DMS79 (cell line): ENCODE measurements around the gene CDH12.

ENCODE experiments used
- DNase-seq: peaks from one replicate; lab custom pipeline; 2025; lab: John Stamatoyannopoulos, UW

The CDH12 gene

DNA sequence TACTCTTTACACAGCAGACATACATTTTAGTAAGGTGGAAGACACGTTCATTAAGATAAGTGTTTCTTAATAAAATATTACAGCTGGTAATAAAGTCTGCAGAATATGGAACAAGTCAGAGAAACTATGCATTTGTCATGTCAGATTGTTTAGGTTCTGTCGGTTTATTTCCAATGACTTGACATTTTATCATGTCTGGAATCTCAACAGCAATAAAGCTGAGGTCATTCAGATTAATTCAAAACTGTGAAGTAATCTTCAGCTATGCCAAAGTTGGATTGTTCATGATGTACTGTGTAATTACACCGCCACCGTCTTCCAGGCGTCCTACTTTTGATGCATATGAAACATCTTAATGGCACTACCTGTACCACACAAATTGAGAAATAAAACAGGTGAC lies 1032.6 kb downstream of the CDH12 start:
- no peak for DNase-seq

GRCh38 chr5:21818370-21818720 lies 1034.8 kb downstream of the CDH12 start:
- DNase-seq = no peak

- DNase-seq = no peak
Observed at GRCh38 chr5:21817668-21818369, 1035.3 kb downstream of the CDH12 start.

GRCh38 chr5:21810737-21811316 lies 1042.3 kb downstream of the CDH12 start:
- no peak for DNase-seq

DNA sequence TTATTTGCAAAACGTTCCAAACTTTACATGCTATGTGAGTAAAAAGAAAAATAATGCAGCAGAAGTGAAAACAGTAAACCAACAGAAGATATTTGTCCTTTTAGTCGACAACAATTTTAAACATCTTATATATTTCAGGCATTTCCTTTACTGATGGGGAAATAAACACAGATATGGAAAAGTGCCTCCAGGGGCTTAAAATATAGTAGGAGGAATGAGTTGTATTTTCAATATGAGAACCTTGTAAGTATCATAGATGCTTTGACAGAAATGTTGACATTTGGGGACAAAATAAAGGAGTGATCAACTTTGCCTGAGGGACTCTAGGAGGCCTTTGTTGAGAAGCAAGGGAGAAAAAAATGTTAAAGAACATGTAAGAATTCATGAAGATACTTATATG lies 1043.5 kb downstream of the CDH12 start:
- no peak for DNase-seq

DNA sequence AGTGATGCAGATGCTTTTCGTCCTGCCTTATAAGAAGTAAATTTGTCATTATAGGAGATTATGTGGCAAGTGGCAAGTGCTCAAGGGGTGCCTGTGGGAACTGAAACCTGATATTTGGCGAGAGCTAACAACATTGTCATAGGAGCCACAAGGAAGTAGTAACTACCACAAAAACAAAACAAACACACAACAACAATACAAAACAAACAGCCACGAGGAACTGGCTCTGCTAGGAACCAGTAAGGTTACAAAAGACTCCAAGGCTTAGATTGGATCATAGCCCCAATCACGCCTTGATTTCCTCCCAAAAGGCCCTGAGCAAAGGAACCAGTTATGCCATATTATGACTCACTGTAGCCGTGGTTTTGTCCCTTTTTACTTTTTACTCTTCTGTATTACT lies 1045.2 kb downstream of the CDH12 start:
- DNase-seq = no peak

GRCh38 chr5:21806943-21807342 lies 1046.2 kb downstream of the CDH12 start:
- DNase-seq = no peak

DNA sequence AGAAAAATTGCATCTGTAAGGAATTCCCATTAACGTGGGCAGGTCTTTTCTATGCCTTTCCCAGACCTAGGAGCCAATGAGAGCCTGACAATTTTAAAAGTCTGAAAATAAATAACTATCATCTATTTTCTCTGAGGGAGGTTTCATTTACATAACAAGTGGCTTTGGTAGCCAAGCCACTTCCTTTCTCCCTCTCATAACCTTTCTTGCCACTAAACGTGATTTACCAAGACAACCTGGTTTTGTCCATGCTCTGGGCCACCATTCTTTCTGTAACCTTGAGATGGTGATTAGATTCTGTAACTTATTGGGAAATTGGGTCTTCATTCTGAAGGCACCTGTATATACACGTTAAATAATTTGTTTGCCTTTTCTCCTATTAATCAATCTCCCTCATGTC lies 1046.9 kb downstream of the CDH12 start:
- DNase-seq = no peak

GRCh38 chr5:21802869-21803490 lies 1050.2 kb downstream of the CDH12 start:
- no peak for DNase-seq

DNA sequence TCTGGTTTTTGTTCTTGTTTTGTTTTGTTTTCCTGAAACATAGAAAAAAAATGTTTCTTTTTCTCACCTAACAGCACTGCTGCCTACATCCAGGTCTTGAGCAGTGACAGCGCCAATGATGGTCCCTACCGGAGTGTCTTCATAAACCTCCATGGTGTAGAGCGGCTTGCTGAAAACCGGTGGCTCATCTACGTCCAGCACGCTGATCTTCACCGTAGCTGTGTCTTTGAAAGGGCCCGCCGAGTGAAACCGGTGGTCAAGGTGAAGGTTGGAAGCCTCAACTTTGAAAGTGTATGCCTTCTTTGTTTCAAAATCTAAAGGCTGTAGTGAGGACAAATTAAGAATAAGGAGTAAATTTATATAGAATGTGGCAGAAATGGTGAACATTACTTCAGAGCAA lies 1051.0 kb downstream of the CDH12 start:
- DNase-seq = no peak

GRCh38 chr5:21792748-21793147 lies 1060.4 kb downstream of the CDH12 start:
- DNase-seq = no peak

DNA sequence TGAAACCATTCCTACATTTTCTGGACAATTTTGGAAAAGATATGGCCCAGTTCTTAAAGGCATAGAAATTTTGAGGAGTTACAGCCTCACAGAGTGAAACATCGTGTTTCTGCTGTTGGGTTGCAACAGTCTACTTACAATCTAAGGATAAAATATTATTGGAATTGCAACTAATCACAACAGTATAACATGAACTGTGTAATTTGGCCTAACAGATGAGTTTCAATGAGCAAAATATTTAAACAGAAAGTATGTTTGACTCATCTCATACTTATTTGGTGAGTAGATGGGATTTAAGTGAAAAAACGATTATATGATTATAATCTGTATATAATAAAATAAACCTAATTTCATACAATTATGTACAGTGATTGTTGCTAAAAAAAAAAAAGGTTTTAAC lies 1061.8 kb downstream of the CDH12 start:
- no peak for DNase-seq

- DNase-seq = no peak
Observed at GRCh38 chr5:21784487-21784886, 1068.7 kb downstream of the CDH12 start.

- DNase-seq = no peak
Observed at GRCh38 chr5:21783074-21783679, 1070.0 kb downstream of the CDH12 start.

DNA sequence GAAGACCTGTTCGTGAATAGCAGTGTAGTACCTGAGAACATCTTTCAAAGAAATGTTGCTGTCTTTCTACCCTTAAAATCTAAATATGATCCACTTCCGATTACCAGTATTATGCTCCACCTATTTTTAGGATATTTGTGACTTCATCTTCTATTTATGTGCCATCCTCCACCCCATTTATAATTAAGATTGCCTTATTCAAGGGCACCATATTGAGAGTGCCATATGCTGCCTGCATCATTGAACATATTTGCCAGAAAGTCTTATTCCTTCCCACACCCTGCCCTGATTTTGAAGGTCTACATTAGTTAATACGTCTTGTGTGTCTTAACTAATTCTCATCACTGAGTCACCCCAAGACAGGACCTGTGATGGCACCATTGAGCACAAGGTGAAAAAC lies 1076.7 kb downstream of the CDH12 start:
- DNase-seq = no peak

GRCh38 chr5:21774801-21775200 lies 1078.3 kb downstream of the CDH12 start:
- DNase-seq = no peak

GRCh38 chr5:21774281-21774680 lies 1078.9 kb downstream of the CDH12 start:
- DNase-seq = no peak

- no peak for DNase-seq
Observed at GRCh38 chr5:21773456-21773855, 1079.7 kb downstream of the CDH12 start.

GRCh38 chr5:21765406-21765805 lies 1087.7 kb downstream of the CDH12 start:
- DNase-seq = no peak

DNA sequence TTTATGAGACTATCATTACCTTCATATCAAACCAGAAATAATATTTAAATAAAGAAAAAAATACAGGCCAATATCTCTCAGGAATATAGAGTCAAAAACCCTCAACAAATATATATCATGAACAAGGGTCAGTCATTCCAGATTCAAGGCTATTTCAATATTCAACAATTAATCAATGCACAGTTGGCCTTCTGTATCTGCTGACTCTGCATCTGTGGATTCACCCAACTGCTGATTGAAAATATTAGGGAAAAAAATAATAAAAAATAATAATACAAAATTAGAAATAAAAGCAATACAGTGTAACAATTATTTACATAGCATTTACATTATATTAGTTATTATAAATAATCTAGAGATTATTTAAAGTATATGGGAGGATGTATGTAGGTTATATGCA lies 1114.0 kb downstream of the CDH12 start:
- DNase-seq = no peak

DNA sequence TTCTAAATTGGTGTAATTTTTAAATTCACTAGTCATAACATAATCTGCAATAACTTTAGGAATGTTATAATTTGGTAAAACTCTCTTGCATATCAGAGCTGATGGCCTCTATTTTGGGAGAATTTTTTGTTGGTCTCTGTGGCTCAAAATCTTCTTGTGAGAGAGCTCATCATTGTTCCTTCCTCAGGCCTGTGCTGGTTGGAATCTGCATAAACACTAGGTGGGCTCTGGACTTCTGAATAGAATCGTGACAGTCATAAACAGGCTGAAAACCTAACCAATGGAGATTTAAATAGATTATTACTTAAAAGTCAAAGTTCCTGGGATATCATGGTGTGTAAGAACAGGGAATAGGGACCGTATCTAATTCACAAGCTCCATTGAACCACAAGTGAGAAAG lies 1129.6 kb downstream of the CDH12 start:
- no peak for DNase-seq

DNA sequence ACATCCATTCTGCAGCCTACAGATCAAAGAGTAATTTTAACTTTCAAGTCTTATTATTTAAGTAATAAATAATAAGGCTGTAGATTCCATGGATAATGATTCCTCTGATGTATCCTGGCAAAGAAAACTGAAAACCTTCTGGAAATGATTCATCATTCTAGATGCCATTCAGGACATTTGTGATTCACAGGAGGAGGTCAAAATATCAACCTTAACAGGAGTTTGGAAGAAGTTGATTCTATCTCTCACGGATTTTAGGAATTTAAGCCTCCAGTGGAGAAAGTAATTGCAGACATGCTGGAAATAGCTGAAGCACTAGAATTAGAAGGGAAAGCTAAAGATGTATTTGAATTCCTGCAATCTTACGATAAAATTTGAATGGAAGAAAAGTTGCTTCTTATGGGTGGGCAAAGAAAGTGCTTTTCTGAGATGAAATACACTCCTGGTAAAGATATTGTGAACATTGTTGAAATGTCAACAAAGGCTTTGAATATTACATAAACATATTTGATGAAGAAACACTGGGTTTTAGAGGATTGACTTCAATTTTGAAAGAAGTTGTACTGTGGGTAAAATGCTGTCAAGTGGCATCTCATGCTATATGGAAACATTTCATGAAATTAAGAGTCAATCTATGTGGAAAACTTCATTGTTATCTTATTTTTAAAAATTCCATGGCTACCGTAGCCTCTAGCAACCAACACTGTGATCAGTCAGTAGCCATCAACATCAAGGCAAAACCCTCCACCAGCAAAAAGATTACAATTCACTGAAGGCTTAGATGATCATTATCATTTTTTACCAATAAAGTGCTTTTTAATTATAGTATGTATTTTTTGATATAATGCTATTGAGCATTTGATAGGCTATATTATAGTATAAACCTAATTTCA lies 1141.0 kb downstream of the CDH12 start:
- DNase-seq = no peak
